Omental fat pad (tissue), 4 donors: Measurements from ENCODE around the gene MED12L. TPM values are rescaled to one million over a fixed set of nuclear protein-coding genes. Genes with fewer than 3 reads are reported as not detected.

Source experiments
- ATAC-seq: fragments of 150-250 bp; one replicate; pipeline ENCODE4 v1.9.1; 2016; ENCODE audit warnings: mild to moderate bottlenecking, moderate library complexity; ENCODE audit not compliant: low FRiP score
- DNase-seq: peaks from one replicate; pipeline ENCODE4 v3.0.0-alpha.2; 2019; ENCODE audit warnings: low spot score
- total RNA-seq, 4 donors: library from RNA; depleted of rRNA; stranded (reverse); fragments of >200 nt; gene quantifications; one replicate each; pipeline ENCODE4 v1.1.0, GENCODE V29; 2016
- TF ChIP-seq, protein P1 (sequence below), 3 donors: fragments of 450-650 bp; IDR thresholded peaks; one replicate each; pipeline ENCODE4 v1.5.1; 2016 to 2017; ENCODE audit warnings: antibody characterized with exemption in 3 of 3, mild to moderate bottlenecking in 3 of 3, moderate library complexity in 2 of 3

MED12L gene
- total RNA-seq, 4 donors from 2014 or later, result 0.16 to 0.37 (median 0.31) TPM

DNA sequence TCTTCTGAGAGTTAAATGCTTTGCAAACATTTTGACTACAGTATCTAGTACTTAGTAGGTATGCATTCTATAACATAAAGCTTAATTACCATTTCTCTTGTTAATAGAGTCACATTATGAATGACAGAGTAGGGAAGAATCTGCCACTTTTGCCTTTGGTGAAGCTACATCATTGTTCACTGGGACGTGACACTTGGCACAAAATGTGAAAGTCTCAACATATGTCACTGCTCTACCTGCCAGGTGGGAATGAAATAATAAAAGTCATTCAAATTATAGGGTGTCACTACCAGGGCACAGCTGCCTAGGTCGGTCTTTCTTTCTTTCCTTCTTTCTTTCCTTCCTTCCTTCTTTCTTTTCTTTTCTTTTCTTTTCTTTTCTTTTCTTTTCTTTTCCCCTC is 213.5 kb downstream of the MED12L start:
- ATAC-seq (no peak), DNase-seq (no peak)
- TF ChIP-seq, protein P1, sequence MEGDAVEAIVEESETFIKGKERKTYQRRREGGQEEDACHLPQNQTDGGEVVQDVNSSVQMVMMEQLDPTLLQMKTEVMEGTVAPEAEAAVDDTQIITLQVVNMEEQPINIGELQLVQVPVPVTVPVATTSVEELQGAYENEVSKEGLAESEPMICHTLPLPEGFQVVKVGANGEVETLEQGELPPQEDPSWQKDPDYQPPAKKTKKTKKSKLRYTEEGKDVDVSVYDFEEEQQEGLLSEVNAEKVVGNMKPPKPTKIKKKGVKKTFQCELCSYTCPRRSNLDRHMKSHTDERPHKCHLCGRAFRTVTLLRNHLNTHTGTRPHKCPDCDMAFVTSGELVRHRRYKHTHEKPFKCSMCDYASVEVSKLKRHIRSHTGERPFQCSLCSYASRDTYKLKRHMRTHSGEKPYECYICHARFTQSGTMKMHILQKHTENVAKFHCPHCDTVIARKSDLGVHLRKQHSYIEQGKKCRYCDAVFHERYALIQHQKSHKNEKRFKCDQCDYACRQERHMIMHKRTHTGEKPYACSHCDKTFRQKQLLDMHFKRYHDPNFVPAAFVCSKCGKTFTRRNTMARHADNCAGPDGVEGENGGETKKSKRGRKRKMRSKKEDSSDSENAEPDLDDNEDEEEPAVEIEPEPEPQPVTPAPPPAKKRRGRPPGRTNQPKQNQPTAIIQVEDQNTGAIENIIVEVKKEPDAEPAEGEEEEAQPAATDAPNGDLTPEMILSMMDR (IDR thresholded peaks at IDR 0.05), result no peak

DNA sequence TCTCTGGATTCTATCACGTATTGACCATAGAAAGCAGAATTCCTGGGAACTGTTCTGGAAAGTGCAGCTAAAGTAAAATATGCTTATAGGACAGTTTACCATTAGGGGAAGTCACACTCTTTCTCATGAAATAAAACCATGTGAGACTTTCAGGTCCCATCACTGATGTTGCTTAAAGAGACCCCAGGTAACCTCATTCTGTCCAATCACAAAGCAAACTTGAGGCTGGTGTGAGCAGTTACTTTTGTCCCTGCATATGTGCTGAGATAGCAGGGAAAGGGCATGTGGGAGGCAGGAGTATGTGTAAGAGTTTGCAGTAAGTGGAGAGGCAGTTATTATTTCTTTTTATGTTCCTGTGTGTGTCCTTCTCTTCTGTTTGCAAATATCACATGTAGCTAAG is 215.1 kb downstream of the MED12L start:
- DNase-seq (no peak), ATAC-seq (no peak)
- TF ChIP-seq, protein P1 (IDR thresholded peaks at IDR 0.05), result no peak

DNA sequence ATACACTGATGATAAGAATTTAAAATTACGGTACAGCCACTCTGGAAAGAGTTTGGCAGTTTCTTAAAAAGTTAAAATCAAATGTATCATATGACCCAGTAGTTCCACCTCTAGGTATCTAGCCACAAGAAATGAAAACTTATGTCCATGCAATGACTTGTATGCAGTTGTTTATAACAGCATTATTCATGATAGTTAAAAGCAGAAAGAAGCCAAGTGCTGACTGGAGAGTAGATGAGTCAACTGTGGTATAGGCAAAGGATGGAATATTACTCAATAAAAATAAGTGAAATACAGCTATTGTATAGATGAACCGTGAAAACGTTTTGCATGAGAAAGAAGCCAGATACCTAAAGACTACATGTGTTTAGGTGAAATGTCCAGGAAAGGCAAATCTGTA is 216.3 kb downstream of the MED12L start:
- ATAC-seq, result no peak

DNA sequence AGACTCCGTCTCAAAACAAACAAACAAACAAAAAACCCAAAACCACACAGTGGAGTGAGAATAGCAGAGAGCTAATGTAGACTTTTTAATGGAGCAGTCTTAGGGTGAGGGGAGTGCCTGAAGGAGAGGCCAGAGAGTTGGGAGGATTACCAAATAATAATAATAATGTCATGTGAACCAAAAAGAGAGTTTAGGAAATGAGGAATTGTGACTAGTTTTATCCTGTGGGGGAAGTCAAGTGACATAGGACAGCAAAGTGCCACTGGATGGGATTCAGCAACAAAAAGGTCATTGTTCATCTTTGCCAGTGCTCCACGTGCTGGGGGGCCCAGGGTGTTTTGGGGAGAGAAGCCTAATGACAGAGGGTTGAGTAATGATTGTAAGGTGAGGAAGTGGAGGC is 218.3 kb downstream of the MED12L start:
- no peak for ATAC-seq
- TF ChIP-seq, protein P1 (IDR thresholded peaks at IDR 0.05), result no peak
- no peak for DNase-seq

More for the DNA sequence above, 216.3 kb downstream of the MED12L start:
- no peak for DNase-seq
- TF ChIP-seq, protein P1 (IDR thresholded peaks at IDR 0.05), result no peak

DNA sequence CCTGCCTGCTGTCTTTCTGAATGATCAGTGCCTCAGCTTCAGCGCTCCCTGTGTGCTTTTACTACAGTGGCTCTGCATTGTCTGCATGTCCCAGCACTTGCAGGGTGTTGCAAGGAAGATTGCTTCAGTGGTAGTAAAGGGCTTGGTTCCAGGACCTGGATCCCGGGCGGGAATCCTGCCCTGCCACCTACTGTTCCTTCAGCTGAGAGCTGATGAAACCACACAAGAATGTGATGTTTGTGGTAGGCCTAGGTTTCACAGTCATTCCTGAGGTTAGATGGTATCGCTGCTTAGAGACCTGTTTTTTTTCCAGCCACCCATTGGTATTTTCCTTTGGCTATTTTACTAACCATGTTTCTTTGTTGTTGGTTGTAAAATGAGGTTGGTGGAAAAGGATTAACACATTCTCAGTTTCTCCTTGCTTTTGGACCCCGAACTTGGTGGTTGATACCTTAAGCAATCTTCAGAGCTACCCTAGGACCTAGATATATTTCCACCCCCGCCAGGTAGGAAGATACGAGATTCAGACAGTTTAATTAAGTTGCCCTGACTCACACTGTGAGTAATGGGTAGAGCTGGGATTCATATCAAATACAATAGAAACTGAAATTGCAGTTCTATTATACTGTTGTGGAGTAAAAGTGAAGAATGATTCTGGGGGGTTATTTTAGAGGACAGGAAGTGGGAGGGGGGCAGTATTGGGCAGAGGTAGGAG is 219.8 kb downstream of the MED12L start:
- DNase-seq (no peak), ATAC-seq (peak; percentile 81)
- TF ChIP-seq, protein P1 (IDR thresholded peaks at IDR 0.05), result no peak

DNA sequence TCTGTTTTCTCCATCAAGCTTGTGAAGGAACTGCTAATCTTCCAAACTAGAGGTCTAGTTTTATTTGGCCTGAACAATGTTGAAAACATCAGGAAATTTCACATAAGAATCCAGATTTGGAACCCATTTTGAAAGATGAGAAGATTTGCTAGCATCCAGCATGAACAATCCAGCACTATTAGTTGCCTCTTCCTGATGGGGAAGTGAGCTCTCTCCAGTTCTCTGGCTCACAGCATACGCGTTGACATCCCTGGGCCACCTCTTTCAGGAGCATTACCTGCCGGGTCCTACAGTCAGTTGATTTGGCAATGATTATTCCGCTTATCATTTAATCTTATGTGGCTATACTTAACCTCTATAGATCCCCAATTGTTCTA is 220.3 kb downstream of the MED12L start:
- TF ChIP-seq, protein P1 (IDR thresholded peaks at IDR 0.05), result no peak
- DNase-seq (no peak), ATAC-seq (no peak)

DNA sequence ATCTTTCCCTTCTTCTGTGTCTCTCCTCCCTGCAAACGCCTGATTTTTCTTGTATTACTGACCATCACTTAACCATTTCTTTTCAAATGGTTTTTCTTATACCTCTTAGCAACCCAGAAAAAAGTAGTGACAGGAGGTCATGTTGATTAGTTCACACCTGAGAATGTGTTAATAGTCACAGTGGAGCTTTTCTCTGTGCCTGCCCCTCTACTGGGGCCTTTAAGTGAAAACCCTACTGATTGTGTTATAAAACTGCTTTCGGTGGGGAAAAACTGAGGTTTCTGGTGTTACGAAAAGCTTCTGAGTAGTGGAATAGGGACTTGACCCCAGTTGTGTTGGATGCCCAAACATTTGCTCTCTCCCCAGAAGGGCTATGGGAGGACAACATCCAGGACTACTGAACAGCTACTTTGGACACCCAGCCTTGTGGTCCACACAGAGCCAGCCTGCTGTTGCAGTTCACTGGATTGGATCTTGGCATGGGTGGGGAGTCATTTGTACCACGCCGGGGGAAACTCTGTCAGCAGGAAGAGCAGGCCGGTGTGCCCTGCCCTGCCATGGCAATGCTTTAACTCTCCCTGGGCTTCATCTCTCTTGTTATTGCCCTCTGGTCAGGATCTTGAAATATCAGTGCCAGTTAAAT is 220.8 kb downstream of the MED12L start:
- no peak for DNase-seq
- ATAC-seq, result no peak

More for the DNA sequence above, 220.8 kb downstream of the MED12L start:
- TF ChIP-seq, protein P1 (IDR thresholded peaks at IDR 0.05), result no peak
